K562 (cell line): ENCODE measurements around the gene HYAL3. TPM values are rescaled to one million over a fixed set of nuclear protein-coding genes. Genes with fewer than 3 reads are reported as not detected.

Source experiments
- ATF4 ChIP-seq: fragments of 450-650 bp; formaldehyde crosslinking; IDR thresholded peaks from 2 replicates; pipeline ENCODE4 v1.4.0; 2022; ENCODE audit warnings: mild to moderate bottlenecking, moderate library complexity
- CBX5 ChIP-seq: IDR thresholded peaks from 2 replicates; pipeline ENCODE4 v1.6.1; 2014; ENCODE audit warnings: low read depth, borderline replicate concordance
- CHD7 ChIP-seq: fragments of 200-600 bp; sonication (generic); IDR thresholded peaks from one replicate; pipeline ENCODE4 v1.6.1; 2012; ENCODE audit warnings: mild to moderate bottlenecking, low read depth, low read length, inconsistent platforms
- ESRRA ChIP-seq: fragments of 450-650 bp; IDR thresholded peaks from 2 replicates; pipeline ENCODE4 v1.6.1; 2014; ENCODE audit warnings: low read depth, mild to moderate bottlenecking, moderate library complexity, borderline replicate concordance
- ID3 ChIP-seq, 2 experiments: fragments of 250-450 bp in 1 of 2; fragments of 450-650 bp in 1 of 2; sonication (Bioruptor Pico) in 1 of 2; IDR thresholded peaks; 2 replicates each; pipeline versions ENCODE4 v1.6.1 to v1.8.0; 2016 to 2021; ENCODE audit warnings: mild to moderate bottlenecking in 2 of 2, moderate library complexity in 2 of 2, missing compliant biosample characterization in 1 of 2, missing genetic modification characterization in 1 of 2
- LARP7 ChIP-seq: fragments of 450-650 bp; IDR thresholded peaks from 2 replicates; pipeline ENCODE4 v1.6.1; 2016
- NFXL1 ChIP-seq: fragments of 450-650 bp; formaldehyde crosslinking; IDR thresholded peaks from 2 replicates; pipeline ENCODE4 v1.4.0; 2021; ENCODE audit warnings: mild to moderate bottlenecking
- PML ChIP-seq: IDR thresholded peaks from 2 replicates; pipeline ENCODE4 v1.6.1; 2012; ENCODE audit warnings: low read length, inconsistent platforms
- SPI1 ChIP-seq: IDR thresholded peaks from 2 replicates; pipeline ENCODE4 v1.6.1; 2011; ENCODE audit warnings: low read depth, low read length, control low read depth, borderline replicate concordance
- ZBTB26 ChIP-seq: fragments of 450-650 bp; formaldehyde crosslinking; IDR thresholded peaks from 2 replicates; pipeline ENCODE4 v1.4.0; 2022; ENCODE audit warnings: missing genetic modification characterization
- ZNF280A ChIP-seq: fragments of 450-650 bp; IDR thresholded peaks from 2 replicates; pipeline ENCODE4 v1.6.1; 2018; ENCODE audit warnings: mild to moderate bottlenecking, low read depth; ENCODE audit not compliant: partially characterized antibody
- polyA plus RNA-seq, 8 experiments: library from polyadenylated mRNA; depleted of rRNA in 4 of 8; stranded (reverse) in 5 of 8; unstranded in 3 of 8; fragments of >200 nt; fragmentation: Nextera tagmentation in 2 of 8; fragmentation: Illumina TruSeq in 1 of 8; extraction: Ambion mirVana in 2 of 8; extraction: Trizol in 1 of 8; gene quantifications; 2 replicates each; pipeline versions ENCODE4 v1.2.1 to v1.2.3, GENCODE V29; 2011 to 2014; ENCODE audit warnings: inconsistent platforms in 1 of 8, missing spikeins in 1 of 8
- total RNA-seq, 7 experiments: library from RNA; depleted of rRNA in 6 of 7; stranded (reverse); fragments of >200 nt in 6 of 7; fragmentation: Illumina TruSeq in 2 of 7; extraction: Trizol in 2 of 7; gene quantifications; 2 replicates each; pipeline versions ENCODE4 v1.2.1 to v1.2.3, GENCODE V29; 2011 to 2021; ENCODE audit warnings: low replicate concordance in 1 of 7

Gene HYAL3
- total and polyA plus RNA-seq, 9 of the 15 experiments (the other 6 are each of a cell fraction or from before 2014, with no cell fraction given), result 0.38 to 9.1 (median 6.8) TPM

- TF ChIP-seq CHD7, result no peak
- TF ChIP-seq ZNF280A, result no peak
- no peak for TF ChIP-seq NFXL1 (CRISPR knock-in tag)
- TF ChIP-seq SPI1, result no peak
- peak; percentile 24; the same call in 1 of the 2 replicates for TF ChIP-seq ESRRA
- no peak for TF ChIP-seq PML
- no peak for TF ChIP-seq CBX5
- TF ChIP-seq ZBTB26, result no peak
- TF ChIP-seq ID3 (CRISPR knock-in tag; IDR thresholded peaks at IDR 0.05), result no peak
- TF ChIP-seq ID3 (tag; IDR thresholded peaks at IDR 0.05), result peak; percentile 70; the same call in 1 of the 2 replicates
- no peak for TF ChIP-seq LARP7
- TF ChIP-seq ATF4, result no peak
These were observed 25.3 kb upstream of the HYAL3 start (continued) for GRCh38 chr3:50324351-50325112.
